ENCODE measurements around the gene AP2B1. TPM values are rescaled to one million over a fixed set of nuclear protein-coding genes. Genes with fewer than 3 reads are reported as not detected.

AP2B1 gene
- total RNA-seq: 10 to 100 TPM; 44.5 to 68.3 TPM

GRCh38 chr17:35587074-35587961 lies at the start of gene AP2B1:
Gene AP2B1 (plus strand): TSS chr17:35587322. CDS start chr17:35594031, 6,709 bp downstream.
- Histone ChIP-seq H3K4me1 (ENCODE audit: control insufficient read depth in 1 of 2, low read depth in 2 of 2) (peaks cover 13 to 29% of the 10 kb centered on the region in 2 donors), H3K36me3 (no peaks in the 10 kb centered on the region), H3K9me3 (no peaks in the 10 kb centered on the region), H3K4me3 (peak within 1 kb of the TSS; percentile 81), H3K27me3 (replicated peaks; ENCODE audit: insufficient read depth) (no peaks in the 10 kb centered on the region), H3K27ac (peak within 1 kb of the TSS; percentile 84 to 94)
- TF ChIP-seq, protein P1, sequence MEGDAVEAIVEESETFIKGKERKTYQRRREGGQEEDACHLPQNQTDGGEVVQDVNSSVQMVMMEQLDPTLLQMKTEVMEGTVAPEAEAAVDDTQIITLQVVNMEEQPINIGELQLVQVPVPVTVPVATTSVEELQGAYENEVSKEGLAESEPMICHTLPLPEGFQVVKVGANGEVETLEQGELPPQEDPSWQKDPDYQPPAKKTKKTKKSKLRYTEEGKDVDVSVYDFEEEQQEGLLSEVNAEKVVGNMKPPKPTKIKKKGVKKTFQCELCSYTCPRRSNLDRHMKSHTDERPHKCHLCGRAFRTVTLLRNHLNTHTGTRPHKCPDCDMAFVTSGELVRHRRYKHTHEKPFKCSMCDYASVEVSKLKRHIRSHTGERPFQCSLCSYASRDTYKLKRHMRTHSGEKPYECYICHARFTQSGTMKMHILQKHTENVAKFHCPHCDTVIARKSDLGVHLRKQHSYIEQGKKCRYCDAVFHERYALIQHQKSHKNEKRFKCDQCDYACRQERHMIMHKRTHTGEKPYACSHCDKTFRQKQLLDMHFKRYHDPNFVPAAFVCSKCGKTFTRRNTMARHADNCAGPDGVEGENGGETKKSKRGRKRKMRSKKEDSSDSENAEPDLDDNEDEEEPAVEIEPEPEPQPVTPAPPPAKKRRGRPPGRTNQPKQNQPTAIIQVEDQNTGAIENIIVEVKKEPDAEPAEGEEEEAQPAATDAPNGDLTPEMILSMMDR (IDR thresholded peaks at IDR 0.05): no peak
- DNase-seq (ENCODE audit: low spot score) (peak; percentile 77), ATAC-seq (ENCODE audit: insufficient number of reproducible peaks, low FRiP score, low read depth) (peak; percentile 83)

GRCh38 chr17:35537601-35538141 lies 49.5 kb upstream of the AP2B1 start, which contains the start of gene SLFN12L:
Gene SLFN12L (minus strand): TSS chr17:35537678. CDS start chr17:35522364, 15,314 bp downstream.
- H3K27me3 ChIP-seq (replicated peaks; ENCODE audit: insufficient read depth): no peaks in the 10 kb centered on the region
- TF ChIP-seq, protein P1 (IDR thresholded peaks at IDR 0.05): no peak
- no peak for ATAC-seq (ENCODE audit: insufficient number of reproducible peaks, low FRiP score, low read depth)

DNA sequence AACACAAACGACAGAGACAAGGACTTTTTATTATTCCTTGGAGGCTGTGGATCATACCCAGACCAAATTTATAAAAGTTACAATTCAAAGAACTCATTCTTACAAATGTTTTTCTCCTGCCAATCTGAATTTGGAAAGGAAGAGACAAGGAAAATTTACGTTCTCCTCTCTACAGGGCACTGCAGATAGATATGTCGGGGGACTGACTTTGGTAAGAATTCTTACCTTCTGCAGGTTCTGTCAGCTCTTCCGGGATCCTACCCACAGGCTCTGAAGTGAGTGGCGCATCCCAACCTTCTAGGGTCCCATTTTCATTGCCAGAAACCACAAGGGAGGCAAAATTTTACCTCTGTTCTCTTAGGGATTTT lies 47.5 kb upstream of the AP2B1 start:
- TF ChIP-seq, protein P1 (IDR thresholded peaks at IDR 0.05): no peak
- DNase-seq (ENCODE audit: low spot score): no peak
- Histone ChIP-seq H3K27me3 (replicated peaks; ENCODE audit: insufficient read depth) (no peaks in the 10 kb centered on the region), H3K4me3 (peak overlapping the region; percentile 40), H3K27ac (no peak overlapping the region), H3K9me3 (no peaks in the 10 kb centered on the region), H3K36me3 (no peaks in the 10 kb centered on the region), H3K4me1 (ENCODE audit: control insufficient read depth in 1 of 2, low read depth in 2 of 2) (peaks cover 0 to 5% of the 10 kb centered on the region in 2 donors)
- no peak for ATAC-seq (ENCODE audit: insufficient number of reproducible peaks, low FRiP score, low read depth)

More at GRCh38 chr17:35537601-35538141, 49.5 kb upstream of the AP2B1 start, which contains the start of gene SLFN12L:
- H3K4me1 ChIP-seq (ENCODE audit: control insufficient read depth in 1 of 2, low read depth in 2 of 2): peaks cover 0 to 5% of the 10 kb centered on the region in 2 donors
- no peaks in the 10 kb centered on the region for H3K36me3 ChIP-seq
- no peak for DNase-seq (ENCODE audit: low spot score)
- H3K4me3 ChIP-seq: peak within 1 kb of the TSS; percentile 3
- H3K9me3 ChIP-seq: no peaks in the 10 kb centered on the region
- H3K27ac ChIP-seq: no peak within 1 kb of the TSS

- DNase-seq (ENCODE audit: low spot score) (no peak), ATAC-seq (ENCODE audit: insufficient number of reproducible peaks, low FRiP score, low read depth) (no peak)
- TF ChIP-seq, protein P1 (IDR thresholded peaks at IDR 0.05): no peak
- Histone ChIP-seq H3K27ac (no peak overlapping the region), H3K4me1 (ENCODE audit: control insufficient read depth in 1 of 2, low read depth in 2 of 2) (peaks cover 0 to 5% of the 10 kb centered on the region in 2 donors), H3K36me3 (no peaks in the 10 kb centered on the region), H3K27me3 (replicated peaks; ENCODE audit: insufficient read depth) (no peaks in the 10 kb centered on the region), H3K4me3 (peak overlapping the region; percentile 63), H3K9me3 (no peaks in the 10 kb centered on the region)
These were observed 46.3 kb upstream of the AP2B1 start for GRCh38 chr17:35540589-35541404.

Data from thoracic aorta (tissue), 2 donors.